ENCODE results near the gene DOP1A.
A peak's percentile ranks its signal among the peaks of the same experiment; 100 is the strongest.

Gene DOP1A, protein sequence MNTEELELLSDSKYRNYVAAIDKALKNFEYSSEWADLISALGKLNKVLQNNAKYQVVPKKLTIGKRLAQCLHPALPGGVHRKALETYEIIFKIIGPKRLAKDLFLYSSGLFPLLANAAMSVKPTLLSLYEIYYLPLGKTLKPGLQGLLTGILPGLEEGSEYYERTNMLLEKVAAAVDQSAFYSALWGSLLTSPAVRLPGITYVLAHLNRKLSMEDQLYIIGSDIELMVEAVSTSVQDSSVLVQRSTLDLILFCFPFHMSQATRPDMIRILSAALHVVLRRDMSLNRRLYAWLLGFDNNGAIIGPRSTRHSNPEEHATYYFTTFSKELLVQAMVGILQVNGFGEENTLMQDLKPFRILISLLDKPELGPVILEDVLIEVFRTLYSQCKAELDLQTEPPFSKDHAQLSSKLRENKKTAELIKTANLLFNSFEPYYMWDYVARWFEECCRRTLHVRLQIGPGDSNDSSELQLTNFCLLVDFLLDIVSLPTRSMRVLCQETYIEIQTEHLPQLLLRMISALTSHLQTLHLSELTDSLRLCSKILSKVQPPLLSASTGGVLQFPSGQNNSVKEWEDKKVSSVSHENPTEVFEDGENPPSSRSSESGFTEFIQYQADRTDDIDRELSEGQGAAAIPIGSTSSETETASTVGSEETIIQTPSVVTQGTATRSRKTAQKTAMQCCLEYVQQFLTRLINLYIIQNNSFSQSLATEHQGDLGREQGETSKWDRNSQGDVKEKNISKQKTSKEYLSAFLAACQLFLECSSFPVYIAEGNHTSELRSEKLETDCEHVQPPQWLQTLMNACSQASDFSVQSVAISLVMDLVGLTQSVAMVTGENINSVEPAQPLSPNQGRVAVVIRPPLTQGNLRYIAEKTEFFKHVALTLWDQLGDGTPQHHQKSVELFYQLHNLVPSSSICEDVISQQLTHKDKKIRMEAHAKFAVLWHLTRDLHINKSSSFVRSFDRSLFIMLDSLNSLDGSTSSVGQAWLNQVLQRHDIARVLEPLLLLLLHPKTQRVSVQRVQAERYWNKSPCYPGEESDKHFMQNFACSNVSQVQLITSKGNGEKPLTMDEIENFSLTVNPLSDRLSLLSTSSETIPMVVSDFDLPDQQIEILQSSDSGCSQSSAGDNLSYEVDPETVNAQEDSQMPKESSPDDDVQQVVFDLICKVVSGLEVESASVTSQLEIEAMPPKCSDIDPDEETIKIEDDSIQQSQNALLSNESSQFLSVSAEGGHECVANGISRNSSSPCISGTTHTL (N-terminal part only)

DNA sequence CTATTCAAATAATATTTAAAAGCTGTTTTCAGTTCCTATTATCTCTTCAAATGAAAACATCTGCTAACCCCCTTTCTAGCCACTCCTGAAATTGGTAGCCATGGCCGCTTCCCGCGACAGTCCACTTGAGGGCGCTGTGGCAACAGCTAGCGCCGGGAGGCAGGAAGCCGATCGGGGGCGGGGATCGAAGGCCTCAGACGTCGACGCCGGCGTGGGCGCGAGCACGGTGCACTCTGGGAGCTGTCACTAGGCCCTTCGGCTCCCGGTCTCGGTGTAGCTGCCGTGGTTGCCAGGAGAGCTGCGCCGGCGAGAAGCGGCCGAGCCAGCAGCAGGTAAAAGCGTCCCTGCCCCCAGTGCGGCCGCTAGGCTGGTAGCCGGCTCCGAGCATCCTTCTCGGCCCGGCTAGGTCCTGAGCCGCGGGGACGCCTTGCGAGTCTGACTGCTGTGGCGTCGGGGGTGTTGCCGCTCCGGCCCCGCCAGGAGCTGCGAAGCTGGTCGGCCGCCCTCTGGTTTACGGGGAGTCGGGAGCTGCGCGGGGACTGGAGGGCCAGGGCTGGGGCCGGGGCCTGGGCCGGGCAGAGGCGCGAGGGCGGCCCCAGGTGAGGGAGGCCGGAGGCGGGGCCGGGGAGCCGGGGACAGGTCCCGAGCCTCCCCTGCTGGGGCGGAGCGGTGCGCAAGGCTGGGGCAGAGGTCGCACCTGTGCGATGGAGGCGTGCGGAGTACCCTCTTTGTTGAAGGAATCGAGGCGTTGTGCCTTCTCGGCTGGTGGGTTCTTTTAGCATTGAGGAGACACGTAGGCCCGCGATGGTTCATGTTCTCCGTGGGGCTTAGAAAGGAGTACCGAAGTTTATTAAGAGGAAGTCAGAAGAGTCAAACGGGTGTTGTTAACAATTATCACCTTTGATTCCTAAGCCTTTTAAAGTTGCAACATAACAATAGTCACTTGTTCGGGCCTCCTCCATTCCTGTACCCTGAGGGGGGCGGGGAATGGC is at the start of gene DOP1A:
Gene DOP1A (plus strand): TSS at position 224 of the 992 bp plus-strand sequence. CDS start 29,307 bp downstream, outside the sequence.
- peak; percentile 95 for DNase-seq (ENCODE audit: low spot score)

DNA sequence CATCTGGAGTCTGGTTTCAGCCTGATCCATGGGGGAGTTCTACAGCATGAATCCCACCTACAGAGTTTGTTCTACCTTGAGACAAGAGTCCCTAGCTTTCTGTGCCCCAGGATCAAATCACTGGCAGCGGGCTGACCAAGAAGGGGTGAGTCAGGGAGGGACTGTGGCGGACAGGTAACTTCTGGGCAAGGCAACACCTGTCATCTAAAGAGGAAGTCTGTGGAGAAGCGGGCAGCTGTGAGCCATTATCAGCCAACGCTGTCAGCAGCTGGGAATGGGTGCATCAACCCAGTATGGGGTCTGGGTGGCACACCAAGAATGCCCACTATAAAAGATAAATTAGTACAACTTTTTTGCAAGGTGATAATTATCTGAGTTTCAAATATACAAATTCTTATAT is 47.7 kb upstream of the DOP1A start:
- peak; percentile 61 for DNase-seq (ENCODE audit: low spot score)

DNA sequence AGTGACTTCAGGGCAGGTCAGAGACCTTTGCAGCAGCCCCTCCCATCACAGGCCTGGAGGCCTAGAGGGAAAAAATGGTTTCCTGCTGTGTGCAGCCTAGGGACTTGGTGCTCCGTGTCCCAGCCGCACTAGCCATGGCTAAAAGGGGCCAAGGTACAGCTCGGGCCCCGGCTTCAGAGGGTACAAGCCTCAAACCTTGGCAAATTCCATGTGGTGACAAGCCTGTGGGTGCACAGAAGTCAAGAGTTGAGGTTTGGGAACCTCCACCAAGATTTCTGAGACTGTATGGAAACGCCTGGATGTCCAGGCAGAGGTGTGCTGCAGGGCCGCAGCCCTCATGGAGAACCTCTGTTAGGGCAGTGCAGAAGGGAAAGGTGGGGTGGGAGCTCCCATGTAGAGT is 35.8 kb upstream of the DOP1A start:
- no peak for DNase-seq (ENCODE audit: low spot score)

- DNase-seq (ENCODE audit: low spot score): peak; percentile 61
These were observed 29.2 kb upstream of the DOP1A start for GRCh38 chr6:83038246-83038645.

- no peak for DNase-seq (ENCODE audit: low spot score)
These were observed 24.9 kb upstream of the DOP1A start for GRCh38 chr6:83042467-83043053.

DNA sequence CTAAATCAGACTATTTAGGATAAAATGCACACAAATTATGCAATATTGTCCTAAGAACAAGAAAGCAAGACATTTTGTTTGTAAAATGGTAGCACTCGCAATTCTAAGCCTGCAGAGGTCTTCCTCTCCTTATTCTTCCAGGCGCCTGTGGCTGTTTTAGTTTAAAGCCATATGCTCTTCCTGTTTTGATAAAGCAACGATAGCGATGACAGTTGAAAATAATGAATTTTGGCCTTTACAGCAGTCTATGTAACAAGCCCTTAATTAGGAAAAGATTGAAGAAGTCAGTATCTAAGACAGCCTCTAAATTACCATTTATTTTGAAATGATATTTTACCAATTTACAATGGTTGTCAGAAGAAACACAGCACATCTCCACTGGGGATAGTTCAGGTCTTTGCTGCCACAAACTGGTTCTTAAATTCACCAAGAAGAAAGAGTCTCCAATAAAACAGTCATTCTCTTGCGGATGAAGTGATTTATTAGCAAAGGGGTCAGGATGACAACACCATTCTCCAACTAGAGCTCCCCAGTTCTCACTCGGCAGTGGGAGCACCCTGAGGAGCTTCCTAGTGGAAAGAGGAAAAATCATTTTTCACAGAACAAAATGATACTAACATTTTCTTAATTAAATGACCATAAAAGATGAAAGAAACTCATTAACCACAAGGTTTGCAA is 23.2 kb upstream of the DOP1A start:
- DNase-seq (ENCODE audit: low spot score): no peak

- DNase-seq (ENCODE audit: low spot score): peak; percentile 31
These were observed 20.3 kb upstream of the DOP1A start for GRCh38 chr6:83047065-83047754.

DNA sequence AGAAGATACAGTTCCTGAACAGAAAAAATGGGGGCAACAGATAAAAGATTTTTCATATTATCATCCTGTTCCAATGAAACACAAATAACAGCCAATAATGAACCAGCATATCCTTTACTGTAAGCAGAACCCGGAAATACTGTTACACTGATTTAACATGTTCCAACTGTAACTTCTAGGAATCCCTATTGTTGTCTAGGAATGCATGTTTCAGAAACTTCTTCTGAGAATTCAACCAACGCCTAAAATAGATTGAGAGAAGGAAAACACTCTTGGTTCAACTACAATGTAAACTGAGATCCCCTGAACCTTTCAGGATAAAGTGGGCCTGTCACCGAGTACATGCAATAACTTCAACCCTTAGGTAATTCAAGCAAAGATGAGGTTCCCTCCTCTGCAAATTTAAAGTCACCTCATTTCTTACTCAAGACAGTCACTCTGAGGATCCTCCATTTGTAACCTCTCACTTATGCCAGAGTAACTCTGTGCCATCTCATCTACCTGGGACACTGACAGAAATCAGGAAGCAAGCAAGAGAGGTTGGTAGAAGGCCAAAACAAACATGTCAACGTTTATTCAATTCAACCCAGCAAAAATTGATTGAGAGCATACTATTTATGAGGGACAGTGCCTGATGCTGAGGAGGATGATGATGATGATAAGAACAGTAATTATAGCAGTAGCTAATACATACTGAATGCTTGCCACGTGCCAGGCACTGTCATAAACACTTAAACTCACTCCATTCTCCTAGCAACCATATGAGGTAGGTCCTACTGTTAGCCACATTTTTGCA is 15.9 kb upstream of the DOP1A start:
- DNase-seq (ENCODE audit: low spot score): no peak

DNA sequence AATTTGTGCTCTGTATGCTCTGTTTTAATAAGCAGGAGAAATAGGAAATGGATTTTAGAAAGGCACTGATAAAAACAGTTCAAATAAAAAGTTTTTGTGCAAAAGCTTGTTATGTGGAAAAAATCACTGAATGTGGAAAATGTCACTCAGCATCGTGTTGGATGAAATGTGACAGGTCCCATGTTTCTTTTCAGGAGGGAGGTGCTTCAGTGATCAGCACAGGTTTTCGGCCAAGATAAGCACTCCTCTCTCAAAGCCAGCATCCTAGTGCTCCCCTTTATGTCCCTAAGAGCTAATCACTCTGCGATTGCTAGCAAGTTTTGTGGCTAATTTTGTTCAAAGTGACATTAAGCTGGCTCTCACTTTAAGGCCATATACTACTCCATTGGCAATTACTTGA is 13.8 kb upstream of the DOP1A start:
- no peak for DNase-seq (ENCODE audit: low spot score)

- DNase-seq (ENCODE audit: low spot score): peak; percentile 64
These were observed 12.0 kb upstream of the DOP1A start for GRCh38 chr6:83055366-83055964.

- peak; percentile 71 for DNase-seq (ENCODE audit: low spot score)
These were observed 9.7 kb upstream of the DOP1A start for GRCh38 chr6:83057705-83058321.

DNA sequence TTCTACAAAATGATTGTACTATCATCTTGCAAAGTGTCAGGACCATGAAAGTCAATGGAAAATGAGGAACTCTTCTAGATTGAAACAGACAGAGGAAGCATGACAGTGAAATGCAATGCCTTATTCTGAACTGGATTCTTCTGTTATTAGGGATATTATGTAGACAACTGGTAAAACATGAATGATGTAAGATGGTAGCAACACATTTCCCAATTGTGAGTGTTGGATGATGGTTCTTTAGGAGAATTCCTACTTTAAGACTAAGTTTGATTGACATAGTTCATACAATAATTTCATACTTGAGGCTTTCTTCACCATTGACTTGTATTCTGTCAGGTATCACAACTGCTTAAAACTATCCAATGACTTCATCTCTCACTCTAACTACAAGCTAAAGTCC is 6.3 kb upstream of the DOP1A start:
- DNase-seq (ENCODE audit: low spot score): no peak

GRCh38 chr6:83062225-83062624 is 5.2 kb upstream of the DOP1A start:
- peak; percentile 51 for DNase-seq (ENCODE audit: low spot score)

DNA sequence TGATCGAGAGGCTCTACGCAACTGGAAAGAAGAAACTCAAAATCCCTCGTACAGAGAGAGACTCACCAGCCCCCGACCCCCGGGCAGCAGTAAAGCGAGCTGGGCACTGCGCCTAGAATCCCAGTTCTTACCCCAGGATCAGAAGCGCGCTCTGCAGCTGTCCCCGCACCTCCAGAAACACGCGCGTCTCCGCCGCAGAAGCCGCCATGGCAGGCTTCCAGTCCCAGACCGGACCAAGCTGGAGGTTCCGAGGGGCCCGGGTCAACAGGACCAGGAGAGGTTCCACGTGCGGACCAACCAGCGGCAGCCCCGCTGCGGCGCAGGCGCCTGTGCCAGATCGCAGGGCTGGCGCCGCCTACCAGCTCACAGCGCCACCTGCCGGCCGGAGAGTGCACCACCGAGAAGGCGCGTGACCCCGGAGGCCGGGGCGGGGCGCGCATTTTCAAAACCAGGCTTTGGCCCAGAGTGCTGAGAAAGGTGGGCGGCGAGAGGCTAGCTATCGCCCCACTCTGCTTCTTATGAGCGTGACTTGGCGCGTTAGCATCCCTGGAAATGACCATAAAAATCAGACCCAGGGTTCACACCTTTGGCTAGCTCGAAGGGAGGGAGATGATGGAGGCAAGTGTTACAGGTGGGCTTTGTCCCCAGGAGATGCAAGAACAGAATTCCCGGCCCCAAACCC is 1.8 kb upstream of the DOP1A start, which contains the start of gene UBE3D:
Gene UBE3D (minus strand): TSS at position 331 of the 682 bp plus-strand sequence. CDS start 123 bp downstream, at position 208.
- DNase-seq (ENCODE audit: low spot score): peak; percentile 82

- DNase-seq (ENCODE audit: low spot score): no peak
These were observed 1.1 kb downstream of the DOP1A start for GRCh38 chr6:83068616-83069015.

DNA sequence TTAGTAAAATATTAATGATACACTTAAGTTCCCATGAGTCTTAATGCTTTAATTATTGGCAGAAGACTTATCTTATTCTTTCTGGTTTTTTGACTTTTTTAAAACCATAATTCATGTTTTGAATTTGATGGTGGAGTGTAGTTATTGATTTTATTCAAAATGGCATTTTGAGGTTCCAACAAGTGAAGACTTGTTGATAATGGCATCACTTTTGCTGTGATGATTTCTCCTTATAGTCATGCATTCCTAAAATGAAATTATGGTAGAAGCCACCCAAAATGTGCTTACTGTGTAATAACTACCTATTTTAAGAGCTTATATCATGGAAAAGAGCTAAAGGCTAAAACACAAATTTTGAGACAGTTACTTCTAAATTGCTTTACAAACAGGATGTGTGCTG is 2.2 kb downstream of the DOP1A start:
- DNase-seq (ENCODE audit: low spot score): no peak

- peak; percentile 58 for DNase-seq (ENCODE audit: low spot score)
These were observed 3.6 kb downstream of the DOP1A start for GRCh38 chr6:83071023-83071422.

All from kidney tubule cell (primary cell).